Measurements from ENCODE around the gene MFN2. TPM values are rescaled to one million over a fixed set of nuclear protein-coding genes. Genes with fewer than 3 reads are reported as not detected.
"Not testable (repeated sequence)": the region's sequence is repeated elsewhere in the genome, so short reads cannot be mapped to it uniquely, and the experiment has no call there.

The MFN2 gene
- total RNA-seq, 1 donor from 2014 or later: 56.5 TPM

DNA sequence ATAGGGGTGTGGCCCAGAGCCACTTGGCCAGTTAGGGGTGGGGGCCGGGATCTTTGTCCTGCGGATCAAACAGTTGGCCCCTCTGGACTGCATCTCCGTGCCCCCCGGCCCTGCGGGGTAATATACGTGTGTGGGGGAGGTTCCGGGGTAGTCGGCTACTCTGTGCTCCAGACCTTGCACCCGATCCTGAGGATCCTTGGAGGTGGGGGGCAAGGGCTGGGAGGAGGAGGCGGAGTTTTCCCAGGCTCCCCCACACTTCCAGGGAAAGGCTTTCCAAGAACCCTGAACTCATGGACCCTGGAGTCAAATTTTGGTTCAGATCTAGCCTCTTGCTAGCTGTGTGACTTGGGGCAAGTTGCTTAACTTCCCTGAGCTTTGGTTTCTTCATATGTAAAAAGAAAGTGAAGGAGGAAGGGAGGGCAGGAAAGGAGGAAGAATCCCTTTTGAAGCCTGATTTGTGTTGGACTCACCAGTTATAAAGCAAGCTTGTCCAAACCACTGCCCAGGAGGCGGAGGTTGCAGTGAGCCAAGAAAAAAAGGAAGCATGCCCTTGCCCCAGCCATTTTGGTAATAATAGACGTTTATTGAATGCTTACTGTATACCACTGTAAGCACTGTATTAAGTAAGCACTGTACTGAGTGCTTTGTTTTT lies 39.7 kb downstream of the MFN2 start:
- peak; percentile 18 to 20 for DNase-seq (ENCODE audit: low read depth in 2 of 2)

DNA sequence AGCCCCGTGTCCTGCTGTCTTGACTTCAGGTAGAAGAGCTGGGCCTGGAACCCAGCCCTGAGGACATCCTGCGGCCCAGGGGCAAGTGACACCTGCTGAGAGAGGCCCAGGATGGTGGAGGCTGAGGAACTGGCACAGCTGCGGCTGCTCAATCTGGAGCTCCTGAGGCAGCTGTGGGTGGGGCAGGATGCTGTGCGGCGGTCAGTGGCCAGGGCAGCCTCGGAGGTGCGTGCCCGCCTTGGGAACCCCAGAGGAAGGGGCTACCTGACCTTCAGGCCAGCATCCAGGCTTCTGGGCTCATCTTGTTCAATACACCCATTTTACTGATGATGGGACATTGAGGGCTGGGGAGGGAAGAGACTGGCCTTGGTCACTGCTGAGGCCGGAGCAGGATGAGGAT lies 41.4 kb downstream of the MFN2 start:
- no peak for DNase-seq (ENCODE audit: low read depth in 2 of 2)

DNA sequence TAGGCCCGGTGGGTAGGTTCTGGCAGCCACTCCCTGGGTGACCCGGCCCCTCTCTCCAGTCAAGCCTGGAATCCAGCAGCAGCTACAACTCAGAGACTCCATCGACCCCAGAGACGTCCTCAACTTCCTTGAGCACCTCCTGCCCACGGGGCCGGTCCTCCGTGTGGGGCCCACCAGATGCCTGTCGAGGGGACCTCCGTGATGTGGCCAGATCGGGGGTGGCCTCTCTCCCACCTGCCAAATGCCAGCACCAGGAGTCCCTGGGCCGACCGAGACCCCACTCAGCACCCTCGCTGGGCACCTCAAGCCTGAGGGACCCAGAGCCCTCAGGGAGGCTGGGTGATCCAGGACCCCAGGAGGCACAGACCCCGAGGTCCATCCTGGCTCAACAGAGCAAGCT lies 41.8 kb downstream of the MFN2 start:
- no peak for DNase-seq (ENCODE audit: low read depth in 2 of 2)

DNA sequence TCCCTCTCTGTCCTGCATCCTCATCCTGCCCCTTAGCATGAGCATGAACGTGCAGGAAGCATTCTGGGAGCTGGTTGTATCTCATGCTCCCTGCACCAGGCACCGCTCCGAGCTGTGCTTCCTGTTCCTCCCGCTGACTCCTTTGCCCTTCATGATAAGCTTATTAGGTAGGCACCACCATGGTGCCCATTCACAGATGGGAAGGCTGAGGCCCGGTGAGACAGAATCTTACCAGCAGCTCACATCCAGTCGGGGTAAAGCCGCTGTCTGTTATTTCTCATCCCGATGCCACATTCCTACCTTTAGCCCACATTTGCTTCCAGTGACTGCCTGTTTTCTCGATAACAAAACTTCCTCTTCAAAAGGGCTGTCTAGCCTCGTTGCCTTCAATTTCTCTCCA lies 46.3 kb downstream of the MFN2 start:
- peak in 1 of 2 donors; percentile 27 for DNase-seq (ENCODE audit: low read depth in 2 of 2)

DNA sequence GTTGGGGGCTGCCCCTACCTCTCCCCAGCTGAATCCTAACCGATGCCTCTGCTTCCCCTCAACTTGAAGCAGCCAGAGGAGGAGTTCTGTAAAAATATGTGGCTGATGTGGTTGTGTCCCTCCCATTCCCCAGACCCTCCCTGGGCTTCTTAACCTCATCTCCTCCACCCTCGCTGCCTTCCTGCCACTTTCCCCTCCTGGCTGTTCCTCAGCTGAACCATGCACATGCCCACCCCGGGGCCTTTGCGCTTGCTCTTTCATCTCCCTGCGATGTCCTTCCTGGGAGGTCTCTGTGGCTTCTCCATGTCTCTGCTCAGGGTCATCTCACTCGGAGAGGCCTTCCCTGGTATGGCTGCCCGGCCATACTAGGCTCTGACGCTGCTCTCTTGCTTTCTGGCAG lies 48.0 kb downstream of the MFN2 start:
- DNase-seq (ENCODE audit: low read depth in 2 of 2): no peak

DNA sequence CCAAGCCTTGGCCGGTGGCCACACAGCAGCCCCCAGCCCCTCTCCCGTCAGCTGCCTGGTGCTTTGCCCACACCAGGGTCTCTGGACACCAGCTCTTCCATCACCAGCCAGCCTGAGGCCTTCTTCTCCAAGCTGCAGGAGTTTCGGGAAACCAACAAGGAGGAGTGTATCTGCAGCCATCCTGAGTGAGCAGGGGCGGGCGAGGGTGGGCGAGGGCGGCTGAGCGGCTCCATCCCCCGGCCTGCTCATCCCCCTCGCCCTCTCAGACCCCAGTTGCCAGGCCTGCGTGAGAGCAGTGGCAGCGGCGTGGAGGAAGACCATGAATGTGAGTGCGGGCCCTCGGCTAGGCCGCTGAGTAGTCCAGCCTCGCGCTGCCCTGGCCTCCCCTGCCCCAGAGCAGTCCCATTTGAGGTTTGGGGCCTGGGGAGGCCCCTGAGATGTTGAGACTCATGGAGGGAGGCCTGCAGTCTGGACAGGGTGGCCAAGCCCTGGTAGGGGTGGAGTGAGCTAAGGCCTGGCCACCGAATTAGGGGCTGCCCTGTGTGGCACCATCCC lies 48.8 kb downstream of the MFN2 start:
- no peak for DNase-seq (ENCODE audit: low read depth in 2 of 2)

DNA sequence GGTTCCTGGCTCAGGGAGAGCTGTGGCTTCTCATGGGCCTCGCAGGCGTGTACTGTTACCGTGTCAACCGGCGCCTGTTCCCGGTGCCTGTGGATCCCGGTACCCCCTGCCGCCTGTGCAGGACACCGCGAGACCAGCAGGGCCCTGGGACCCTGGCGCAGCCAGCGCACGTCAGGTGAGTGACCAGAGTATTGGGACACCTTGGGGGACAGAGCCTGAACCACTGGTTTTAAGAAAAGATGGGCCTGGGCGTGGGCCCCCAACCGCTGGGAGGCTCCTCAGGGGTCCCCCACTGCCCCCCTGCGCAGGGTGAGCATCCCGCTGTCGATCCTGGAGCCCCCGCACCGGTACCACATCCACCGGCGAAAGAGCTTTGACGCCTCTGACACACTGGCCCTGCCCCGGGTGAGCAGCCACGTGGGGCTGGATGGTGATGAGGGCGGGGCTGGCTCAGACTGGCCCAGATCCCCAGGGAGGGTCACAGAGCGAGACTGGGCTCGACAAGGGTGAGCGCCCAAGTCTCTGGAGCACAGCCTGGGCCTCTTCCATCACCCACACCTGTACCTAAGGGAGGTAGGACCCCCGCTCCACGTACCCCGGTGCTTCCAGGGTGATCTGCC lies 49.6 kb downstream of the MFN2 start:
- DNase-seq (ENCODE audit: low read depth in 2 of 2): no peak

DNA sequence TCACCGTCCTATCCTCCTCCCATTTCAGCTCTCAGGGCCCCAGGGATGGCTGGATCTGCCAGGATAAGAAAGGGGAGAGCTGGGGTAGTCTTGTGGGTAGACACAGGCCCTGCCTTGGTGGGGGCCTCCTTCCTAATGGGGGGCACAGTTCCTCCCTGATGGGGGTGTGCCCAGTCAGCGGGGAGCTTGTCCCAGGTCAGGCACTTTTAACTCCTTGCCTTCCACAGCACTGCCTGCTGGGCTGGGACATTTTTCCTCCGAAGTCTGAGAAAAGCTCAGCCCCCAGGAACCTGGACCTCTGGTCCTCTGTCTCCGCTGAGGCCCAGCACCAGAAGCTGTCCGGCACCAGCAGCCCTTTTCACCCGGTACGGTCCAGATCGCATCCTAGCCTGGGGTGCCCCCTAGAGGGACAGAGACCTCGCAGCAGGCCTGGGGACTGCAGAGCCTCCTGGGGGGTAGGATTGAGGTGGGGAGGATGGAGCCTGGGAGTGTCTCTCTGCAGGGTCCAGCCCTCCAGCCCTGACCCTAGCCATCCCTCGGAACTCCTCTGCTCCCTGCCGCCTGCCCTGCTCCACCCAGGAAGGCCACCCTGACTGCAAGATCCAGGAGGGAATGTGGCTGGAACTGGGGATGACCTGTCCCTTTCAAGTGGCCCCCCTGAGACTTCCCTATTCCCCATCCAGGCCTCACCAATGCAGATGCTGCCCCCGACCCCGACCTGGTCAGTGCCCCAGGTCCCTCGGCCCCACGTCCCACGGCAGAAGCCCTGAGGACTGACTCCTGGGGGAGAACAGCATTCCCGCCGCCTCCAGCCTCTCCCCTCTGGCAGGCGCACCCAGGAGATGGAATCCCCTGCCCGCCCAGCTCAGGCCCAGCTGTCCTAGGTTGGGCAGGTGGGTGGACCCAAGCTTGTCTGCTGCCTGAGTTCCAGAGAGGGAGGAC lies 51.1 kb downstream of the MFN2 start:
- DNase-seq (ENCODE audit: low read depth in 2 of 2): peak; percentile 55 to 66

DNA sequence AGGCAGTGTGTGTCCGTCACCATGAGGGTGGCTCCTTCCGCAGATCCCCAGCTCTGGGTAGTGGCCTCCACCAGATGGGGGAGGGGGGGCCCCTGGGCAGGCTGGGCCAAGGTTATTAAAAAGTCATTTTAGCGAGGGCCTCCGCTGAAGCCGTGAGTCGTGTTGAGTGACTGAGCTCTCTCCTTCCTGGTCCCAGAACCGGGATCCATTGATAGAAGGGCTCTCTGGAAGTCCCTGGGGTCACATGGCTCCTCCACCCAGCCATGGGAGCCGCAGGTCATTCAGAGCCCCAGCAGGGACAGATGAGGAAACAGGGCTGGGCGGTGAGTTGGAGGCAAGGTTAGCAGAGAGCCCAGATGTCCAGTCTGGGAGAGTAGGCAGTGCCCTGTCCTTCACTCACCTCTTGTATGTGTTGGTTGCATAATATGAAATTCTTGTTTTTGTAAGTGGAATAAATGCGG lies 51.9 kb downstream of the MFN2 start:
- no peak for DNase-seq (ENCODE audit: low read depth in 2 of 2)

DNA sequence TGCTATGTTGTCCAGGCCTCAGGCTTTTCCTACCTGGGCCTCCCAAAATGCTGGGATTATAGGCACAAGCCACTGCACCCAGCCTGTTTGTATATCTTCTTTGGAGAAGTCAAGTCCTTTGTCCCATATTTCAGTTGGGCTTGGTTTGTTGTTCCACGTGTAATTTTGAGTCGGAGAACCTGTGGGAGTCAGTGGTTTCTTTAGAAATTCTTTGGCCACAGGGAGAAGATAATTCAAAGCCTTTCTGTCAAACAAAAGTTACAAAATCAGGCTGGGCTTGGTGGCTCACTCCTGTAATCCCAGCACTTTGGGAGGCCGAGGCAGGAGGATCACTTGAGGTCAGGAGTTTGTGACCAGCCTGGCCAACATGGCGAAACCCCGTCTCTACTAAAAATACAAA lies 53.2 kb downstream of the MFN2 start:
- DNase-seq (ENCODE audit: low read depth in 2 of 2): not testable (repeated sequence)

DNA sequence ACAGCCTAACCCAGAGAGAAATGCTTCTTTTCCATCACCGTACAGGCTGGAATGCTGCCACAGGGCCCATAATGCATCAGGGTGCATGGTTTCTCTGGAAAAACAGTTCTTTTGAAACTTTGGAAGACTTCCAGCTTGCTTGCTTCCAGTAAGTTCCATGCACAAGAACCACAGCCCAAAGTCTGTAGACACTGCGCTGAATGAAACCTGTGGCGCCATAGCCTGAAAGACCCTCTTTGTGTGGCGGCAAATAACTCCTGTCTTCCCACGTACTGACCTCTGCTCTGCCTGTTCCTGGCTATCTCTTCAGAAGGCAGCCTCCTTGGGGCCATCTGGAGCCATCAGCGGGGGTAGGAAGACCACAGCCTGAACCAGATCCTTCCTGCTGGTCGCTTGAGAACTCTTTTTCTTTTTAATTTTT lies 54.1 kb downstream of the MFN2 start:
- peak in 1 of 2 donors; percentile 39 for DNase-seq (ENCODE audit: low read depth in 2 of 2)

DNA sequence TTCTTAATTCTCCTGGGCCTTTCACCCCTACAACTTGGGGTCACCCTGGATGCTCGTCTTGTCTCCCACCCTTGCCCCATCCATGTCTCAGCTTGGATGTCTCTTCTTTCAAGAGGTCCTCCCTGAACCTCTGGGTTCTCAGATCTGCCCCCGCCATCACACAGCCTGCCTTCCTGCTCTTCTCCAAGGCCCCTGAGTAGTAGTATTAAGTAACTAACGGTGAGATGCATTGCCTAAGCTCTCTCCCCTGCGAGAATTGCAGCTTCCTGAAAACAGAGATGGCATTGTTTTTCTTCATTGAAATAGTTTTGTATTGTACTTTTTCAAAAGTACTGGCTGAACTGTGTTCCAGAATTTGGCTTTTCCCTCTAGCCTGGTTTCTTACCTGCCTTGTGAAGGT lies 55.1 kb downstream of the MFN2 start:
- no peak for DNase-seq (ENCODE audit: low read depth in 2 of 2)

DNA sequence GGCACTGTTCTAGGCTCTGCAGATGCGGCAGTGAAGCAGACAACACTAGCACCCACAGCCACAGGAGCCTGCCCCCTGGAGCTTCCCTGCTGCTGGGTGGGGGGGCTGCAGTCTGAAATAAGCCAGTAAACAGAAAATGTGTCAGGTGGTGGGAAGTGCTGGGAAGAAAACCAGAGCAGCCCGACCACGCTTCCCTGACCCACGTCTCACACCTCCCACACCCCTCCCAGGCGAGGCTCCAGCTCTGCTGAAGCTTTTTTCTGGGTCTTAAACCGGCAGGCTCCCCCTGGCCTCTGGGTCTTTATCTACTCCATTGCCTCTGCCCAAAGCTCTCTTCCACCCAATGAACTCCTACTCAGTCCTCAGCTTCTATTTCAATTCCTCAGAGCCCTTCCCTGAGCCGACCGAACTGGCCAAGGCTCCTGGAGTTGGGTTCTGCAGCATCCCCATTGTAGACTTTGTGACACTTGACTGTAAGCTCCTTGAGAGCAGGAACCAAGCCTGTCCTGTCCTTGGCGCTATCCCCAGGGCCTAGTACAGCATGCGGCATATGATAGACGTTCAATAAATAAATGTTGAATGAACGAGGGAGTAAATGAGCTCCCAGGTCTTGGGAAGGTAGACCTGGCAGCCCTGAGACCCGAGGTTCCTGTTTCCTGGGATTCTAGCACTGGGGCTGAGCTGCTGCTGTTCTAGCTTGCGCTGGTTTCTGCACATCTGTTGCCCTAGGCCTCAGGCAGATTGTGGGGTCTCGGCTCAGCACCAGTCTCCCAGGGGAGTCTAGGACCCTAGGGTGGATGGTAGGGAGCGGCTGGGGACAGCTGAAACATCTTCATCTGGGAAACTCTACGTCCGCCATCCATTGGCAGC lies 57.5 kb downstream of the MFN2 start:
- no peak for DNase-seq (ENCODE audit: low read depth in 2 of 2)

DNA sequence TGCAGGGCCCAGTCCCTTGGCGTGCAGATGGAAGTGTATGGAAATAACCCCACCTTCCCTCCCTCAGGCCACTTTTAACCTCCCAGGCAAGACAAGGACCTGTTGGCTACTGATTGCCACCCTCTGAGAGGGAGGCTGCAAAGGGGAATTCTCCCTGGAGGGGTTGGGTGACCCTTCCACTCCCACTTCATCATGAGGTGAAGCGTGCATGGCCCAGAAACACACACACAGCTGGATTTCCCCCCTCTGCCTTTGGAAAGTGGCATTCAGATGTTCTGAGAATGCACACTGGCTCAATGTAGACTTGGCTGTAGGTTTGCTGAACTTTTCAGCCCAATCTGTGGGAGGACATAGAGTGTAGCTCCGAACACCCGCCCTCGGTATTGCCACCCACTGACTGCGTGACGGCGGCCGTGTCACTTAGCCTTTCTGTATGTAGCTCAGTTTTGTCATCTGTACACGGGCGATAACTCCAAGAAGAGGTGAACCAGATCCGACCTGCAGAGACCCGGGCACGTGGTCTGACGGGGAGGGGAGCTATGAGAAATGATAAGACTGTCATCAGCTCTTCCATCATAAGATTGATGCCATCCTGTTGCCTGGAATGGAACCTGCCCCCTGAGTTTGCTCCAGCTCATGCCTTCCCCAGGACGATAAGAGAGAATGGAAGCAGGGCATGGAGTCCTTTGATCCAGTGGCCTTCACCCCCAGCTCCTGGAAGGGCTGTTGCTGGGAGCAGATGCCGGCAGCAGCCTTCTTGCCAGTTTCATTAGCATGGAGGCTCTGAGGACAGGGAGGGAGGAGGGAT lies 58.3 kb downstream of the MFN2 start:
- DNase-seq (ENCODE audit: low read depth in 2 of 2): no peak

DNA sequence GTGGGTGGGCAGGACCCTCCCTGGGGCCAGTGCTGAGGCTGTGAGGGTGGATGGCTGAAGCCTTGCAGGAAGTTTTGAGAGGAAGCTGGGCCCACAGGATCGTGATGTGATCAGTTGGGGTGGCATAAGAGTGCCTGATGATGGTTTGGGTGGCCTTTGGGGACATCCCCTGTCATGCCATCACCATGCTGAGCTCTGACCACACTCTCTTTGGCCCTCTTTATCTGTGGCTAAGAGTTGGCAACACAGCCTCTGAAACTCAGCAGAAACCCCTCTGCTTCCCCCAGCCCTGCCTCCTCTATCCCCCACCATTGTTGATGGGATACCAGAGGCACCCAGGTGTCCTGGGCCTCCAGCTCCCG lies 58.9 kb downstream of the MFN2 start:
- no peak for DNase-seq (ENCODE audit: low read depth in 2 of 2)

DNA sequence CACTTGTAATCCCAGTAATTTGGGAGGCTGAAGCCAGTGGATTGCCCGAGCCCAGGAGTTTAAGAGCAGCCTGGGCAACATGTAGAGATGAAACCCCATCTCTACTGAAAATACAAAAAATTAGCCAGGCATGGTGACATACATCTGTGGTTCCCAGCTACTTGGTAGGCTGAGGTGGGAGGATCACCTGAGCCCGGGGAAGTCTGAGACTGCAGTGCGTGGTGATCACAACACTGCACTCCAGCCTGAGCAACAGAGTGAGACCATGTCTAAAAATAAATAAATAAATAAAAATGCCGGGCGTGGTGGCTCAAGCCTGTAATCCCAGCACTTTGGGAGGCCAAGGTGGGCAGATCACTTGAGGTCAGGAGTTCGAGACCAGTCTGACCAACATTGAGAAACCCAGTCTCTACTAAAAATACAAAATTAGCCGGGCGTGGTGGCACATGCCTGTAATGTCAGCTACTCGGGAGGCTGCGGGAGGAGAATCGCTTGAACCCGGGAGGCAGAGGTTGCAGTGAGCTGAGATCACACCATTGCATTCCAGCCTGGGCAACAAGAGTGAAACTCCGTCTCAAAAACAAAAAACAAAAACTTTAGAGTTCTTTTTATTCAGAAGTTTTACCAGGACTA lies 59.7 kb downstream of the MFN2 start:
- not testable (repeated sequence) for DNase-seq (ENCODE audit: low read depth in 2 of 2)

DNA sequence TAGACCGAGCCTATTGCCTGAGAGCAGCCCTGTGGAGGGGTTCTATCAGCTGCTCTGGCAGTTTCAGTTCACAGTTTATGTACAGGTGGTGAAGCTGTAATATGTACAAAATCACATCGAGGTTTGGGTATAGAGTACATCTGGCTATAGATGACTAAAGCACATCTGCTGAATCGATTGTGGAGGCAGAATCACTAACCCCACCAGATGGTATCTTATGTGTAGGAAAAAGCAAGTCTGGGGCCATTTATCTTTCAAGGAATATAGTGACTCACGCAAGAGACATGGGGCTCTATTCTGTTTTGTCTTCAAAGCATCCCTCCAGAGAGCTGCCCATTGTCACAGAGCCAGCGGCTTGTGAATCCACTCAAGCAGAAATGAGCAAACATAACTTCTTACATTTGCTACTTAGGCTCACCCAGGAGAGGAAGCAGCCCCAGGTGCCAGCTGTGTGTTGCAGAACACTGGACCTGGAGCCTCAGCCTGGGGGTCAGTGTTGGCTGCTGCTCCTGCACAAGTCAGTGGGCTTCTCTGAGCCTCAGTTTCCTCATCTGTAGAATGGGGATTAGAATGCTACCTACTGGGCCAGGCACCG lies 60.3 kb downstream of the MFN2 start:
- DNase-seq (ENCODE audit: low read depth in 2 of 2): peak in 1 of 2 donors; percentile 31

DNA sequence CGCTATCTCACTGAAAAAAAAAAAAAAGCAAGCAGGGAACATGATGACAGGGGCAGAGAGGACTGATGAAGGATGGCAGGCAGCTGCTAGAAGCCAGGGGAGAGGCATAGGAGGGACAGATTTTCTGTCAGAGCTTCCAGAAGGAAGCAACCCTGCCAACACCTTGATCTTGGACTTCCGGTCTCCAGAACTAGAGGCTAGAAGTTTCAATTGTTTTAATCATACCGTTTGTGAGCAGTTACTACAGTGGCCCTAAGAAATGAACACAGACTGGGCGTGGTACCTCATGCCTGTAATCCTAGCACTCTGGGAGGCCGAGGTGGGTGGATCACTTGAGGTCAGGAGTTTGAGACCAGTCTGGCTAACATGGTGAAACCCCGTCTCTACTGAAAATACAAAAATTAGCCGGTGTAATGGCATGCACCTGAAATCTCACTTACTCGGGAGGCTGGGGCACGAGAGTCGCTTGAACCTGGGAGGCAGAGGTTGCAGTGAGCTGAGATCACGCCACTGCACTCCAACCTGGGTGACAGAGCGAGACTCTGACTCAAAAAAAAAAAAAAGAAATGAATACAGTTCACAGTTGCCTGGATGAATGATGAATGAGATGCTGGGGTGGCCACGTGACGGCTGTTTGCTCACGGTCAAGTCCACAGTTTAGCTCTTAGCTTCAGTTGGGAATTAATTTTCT lies 64.1 kb downstream of the MFN2 start:
- DNase-seq (ENCODE audit: low read depth in 2 of 2): not testable (repeated sequence)

DNA sequence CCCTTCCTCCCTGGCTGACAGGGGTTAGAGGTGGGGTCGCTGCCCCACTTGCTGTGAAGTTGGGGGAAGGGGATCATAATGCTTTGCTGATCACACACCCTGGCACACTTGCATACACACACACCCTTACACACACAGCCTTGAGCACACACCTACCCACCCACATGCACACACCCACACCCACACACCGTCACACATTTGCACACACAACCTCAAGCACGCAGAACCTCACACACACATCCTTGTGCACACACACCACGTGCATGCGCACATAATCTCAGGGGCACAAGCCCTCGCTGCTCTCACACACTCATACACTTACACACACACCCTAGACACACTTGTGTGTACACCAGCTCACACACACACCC lies 66.5 kb downstream of the MFN2 start:
- DNase-seq (ENCODE audit: low read depth in 2 of 2): no peak

Data from lung microvascular endothelial cell (primary cell).